Adipose tissue (tissue), 3 donors: Measurements from ENCODE around the gene MAPKBP1. TPM values are rescaled to one million over a fixed set of nuclear protein-coding genes. Genes with fewer than 3 reads are reported as not detected.

ENCODE experiments used
- H3K27ac ChIP-seq: one replicate; pipeline ENCODE4 v1.5.1; 2013; ENCODE audit warnings: low read depth, low read length
- WGBS, 3 donors: extraction: QIAGEN DNeasy Blood & Tissue Kit; methylation state at CpG; one replicate each; pipeline ENCODE4 v1.1.7; 2013; 5-methylcytosine and 5-hydroxymethylcytosine counted together
- polyA plus RNA-seq, 3 donors: library from polyadenylated mRNA; stranded (reverse); fragments of 200-250 nt; gene quantifications; one replicate each; pipeline ENCODE4 v1.2.3, GENCODE V29; 2013
- donor health status: healthy with polysubstance abuse.
- donor health status: Bipolar disorder and iron deficiency.
- donor health status: healthy.

The MAPKBP1 gene
- polyA plus RNA-seq, 3 donors: 4.0 to 15.1 (median 8.7) TPM

DNA sequence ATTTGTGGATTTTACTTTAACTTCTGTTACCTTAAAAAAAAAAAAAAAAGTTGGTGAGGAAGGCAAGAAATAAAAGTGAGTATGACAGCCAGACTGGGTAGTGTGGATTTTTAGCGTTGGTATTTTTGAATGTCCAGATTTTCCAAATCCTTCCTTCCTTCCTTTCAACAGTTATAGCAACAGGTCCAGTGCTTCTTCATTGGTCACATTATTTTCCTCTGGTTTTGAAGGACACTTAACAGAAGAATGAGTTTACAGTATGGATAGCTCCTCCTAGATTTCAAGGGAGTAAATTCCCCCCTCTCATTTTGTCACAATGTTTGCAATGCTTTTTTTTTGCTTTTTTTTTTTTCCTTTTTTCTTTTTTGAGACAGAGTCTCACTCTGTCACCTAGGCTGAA, 6.4 kb downstream of the MAPKBP1 start:
- WGBS, 3 donors: 35 to 71% (median 45%) methylated on average over 1 of the region's 1 CpG
- no peak overlapping the region for H3K27ac ChIP-seq

DNA sequence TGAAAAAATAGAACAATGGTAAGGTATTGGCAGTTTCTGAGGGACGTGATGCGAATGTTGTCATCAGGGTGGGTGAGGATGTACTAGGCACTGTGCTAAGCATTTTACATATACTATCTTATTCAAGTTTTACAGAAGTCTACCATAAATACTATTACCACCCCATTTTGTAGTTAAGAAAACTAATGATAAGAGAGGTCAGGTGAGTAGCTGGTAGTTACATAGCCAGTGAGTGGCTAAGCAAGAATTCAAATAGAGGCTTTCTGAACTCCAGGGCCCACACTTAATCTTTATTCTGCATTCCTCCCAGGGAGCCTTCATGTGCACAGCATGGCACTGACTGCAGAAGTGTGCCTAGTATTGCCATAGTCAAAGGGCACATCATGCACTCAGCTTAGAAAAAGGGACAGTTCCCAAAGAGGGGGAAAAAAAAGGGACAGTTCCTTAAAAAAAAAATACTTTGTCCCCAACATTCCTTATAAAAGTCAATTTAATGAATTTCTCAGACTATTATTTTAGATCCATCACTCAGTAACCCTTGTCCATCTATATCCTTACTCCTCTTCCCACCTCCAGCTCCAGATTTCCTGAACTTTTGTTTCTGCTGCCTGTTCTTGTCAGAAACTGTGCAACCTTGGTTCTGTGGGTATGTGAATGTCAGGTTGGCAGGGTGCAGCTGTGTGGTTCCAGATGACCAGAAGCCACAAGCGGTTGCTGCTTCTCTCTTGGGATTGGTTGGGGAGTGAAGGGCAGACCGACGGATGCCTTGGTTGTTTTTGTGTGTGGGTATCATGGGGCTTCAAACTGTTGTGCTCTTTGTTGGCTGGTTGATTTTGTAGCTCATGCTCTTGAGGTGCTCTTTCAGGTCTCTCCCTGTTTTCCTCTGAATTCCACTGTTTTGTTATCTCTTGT, 8.3 kb downstream of the MAPKBP1 start:
- H3K27ac ChIP-seq: no peak overlapping the region
- WGBS, 3 donors: 86 to 90% (median 87%) methylated on average over 5 of the region's 5 CpGs

DNA sequence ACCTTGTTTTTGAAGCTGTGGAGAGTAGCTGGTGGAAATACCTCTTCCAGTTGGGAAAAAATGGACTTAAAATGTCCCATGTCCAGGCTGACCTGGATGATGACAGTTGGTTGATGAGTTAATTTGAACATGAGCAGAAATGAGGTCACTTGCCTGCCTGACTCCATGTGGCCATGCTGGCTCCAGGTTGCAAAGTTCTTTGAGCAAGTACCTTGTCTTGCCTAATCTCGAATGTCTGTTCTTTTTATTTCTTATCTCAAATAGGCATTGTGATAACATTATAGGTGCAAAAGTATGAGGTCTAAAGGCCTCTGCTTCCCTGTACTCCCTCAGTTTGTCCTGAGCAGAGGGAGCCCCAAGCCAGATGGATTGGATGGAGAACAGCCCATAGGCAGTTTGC, 9.0 kb downstream of the MAPKBP1 start:
- 20 to 88% (median 82%) methylated on average over 1 of the region's 1 CpG for WGBS, 3 donors
- H3K27ac ChIP-seq: no peak overlapping the region

DNA sequence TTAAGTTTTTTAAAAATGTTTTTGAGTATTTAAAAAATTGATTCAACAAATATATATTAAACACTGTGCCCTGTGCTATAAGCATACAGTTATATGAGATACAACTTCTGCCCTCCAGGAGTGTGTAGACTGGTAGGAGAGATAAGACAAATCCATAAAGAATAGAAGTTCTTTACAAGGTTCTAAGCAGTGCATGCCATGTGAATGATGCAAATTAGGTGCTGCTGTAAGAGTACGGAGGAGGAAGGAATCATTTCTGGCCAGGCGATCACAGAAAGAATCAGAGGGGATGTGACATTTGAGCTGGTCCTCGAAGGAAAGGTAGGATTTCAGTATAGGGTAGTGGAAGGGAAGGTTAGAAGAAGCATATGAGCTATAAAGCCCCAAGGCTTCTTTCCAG, 14.0 kb downstream of the MAPKBP1 start:
- H3K27ac ChIP-seq: no peak overlapping the region
- WGBS, 3 donors: 83 to 94% (median 84%) methylated on average over 3 of the region's 3 CpGs

DNA sequence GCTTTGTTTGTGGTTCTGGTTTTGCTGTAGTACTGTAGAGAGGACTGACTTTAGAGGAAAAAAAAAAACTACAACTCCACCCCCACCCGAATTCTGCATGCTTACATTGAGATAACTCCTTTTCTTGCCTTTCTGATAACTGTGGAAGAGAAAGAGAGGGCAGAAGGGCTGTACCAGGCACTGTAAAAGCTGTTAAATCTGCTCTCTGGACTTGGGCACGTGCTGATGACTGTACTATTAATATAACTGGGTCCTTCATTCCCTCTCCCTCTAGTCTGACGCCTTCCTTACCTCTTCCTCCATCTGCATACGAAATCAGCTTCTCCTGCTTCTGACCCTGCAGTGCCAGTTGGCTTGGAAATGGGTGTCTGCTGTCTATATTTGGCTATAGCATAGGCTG, 15.0 kb downstream of the MAPKBP1 start:
- no peak overlapping the region for H3K27ac ChIP-seq
- WGBS, 3 donors: 62 to 66% (median 63%) methylated on average over 4 of the region's 4 CpGs

DNA sequence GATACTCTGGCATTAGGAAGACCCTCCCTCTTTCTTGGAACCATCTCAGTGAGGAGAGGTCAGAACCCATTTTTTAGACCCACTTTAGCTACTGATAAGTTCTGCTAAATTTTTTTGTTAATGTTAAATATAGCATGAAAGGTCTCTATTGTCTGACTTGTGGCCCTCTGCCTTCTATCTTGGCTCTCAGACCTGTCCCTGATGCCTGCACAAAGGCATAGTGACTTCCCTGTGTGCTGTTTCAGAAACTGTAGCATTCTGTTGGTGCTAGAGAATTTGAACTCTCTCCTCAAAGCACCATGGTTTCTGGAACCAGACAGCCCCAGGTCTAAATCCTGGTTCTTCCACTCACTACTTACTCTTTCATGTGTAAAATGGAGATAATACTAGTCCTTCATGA, 15.4 kb downstream of the MAPKBP1 start:
- H3K27ac ChIP-seq: no peak overlapping the region

DNA sequence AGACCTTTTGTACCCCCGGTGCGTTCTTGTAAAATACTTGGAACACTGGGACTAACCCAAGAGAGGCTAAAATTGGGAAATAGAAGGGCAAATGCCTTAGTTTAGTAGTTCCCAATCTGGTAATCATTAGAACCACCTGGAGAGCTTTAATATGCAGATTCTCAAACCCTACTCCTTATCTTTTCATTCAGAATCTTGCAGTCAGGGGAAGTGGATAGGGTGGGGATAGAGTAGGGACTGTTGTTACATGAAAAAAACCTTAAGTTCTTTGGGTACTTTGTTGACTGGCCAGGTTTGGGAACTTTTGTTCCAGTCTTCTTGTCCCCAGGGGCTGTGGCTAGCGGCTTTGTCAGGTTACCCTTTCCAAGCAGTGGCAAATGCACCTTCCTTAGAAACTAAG, 15.9 kb downstream of the MAPKBP1 start:
- WGBS, 3 donors: 80 to 96% (median 81%) methylated on average over 3 of the region's 3 CpGs
- no peak overlapping the region for H3K27ac ChIP-seq

DNA sequence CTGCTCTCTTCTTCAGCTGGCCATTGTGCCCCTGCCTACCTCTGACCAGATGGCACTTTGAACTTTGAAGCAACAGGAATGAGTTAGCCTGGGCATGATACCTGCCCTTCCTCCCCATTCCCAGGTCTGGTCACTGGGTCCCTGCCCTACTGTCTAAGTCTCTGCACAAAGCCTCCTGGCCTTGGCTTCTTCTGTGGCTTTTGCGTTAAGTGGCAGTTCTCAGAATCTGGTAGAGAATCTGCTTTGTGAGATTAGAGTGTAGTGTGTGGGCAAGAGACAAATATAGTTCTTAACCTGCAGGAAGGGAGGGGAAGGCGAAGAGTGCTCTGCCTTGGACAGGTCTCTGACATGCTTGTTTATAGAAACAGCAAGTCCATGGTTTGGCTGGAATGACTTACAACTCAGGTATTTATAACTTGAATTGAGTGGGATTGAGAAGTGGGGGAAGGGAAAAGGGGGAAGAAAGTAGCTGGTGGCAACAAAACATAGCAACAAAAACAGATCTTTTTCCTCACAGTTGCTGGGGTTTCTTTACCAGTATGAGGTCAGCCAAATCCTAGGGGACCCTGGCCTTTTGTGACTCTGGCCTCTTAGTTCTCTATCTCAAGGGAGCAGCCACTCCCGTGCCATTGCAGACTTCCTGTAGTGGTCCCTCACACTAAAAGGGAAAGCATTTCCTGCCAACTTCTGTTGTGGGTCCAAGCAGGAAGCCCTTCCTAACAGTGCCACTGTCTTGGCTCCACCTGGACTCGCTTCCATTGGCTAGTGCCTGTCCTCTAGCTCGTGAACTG, 16.7 kb downstream of the MAPKBP1 start:
- no peak overlapping the region for H3K27ac ChIP-seq
- 35 to 77% (median 42%) methylated on average over 5 of the region's 5 CpGs for WGBS, 3 donors

DNA sequence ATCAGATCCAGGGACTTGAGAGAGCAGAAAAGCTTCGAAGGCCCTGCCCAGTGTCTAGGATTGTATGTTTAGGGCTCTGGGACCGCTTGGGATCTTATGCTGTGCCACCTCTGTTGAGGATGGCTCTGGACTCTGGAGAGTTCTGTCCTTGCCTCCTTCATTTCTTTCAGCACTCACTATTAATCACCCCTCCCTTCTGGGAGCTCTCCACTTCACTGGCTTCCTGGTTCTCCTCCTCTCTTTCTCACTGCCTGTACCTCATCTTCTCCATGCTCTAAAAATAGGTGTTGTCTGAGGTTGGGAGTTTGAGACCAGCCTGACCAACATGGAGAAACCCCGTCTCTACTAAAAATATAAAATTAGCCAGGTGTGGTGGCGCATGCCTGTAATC, 17.3 kb downstream of the MAPKBP1 start:
- no peak overlapping the region for H3K27ac ChIP-seq
- WGBS, 3 donors: 77 to 94% (median 81%) methylated on average over 4 of the region's 4 CpGs

DNA sequence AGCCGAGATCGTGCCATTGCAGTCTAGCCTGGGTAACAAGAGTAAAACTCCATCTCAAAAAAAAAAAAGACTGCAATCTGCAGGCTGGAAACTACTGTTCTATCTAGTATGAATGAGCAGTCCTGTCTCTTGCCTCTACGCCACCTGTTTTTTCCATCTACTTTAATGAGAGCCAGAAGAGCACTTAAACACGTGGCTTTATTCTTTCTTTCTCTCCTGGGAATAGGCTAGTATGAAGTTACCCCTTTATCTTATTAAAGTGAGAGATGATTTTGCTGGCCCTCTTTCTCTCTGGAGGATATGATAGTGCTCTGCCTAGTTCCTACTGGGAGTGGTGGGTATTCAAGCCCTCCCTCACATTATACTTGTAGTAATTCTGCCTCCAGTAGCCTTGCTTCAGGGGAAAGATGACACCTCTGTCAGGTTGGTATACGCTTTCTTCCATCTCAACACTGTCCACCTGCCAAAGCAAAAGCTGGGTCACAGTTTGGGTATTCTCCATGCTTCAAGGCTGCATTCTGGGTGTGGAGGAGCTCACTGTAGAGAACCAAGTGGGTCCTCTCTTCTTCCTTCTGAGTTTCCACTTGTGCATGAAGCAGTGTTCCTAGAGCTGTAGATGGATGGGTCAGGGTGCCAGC, 17.8 kb downstream of the MAPKBP1 start:
- H3K27ac ChIP-seq: no peak overlapping the region
- 69 to 88% (median 80%) methylated on average over 5 of the region's 5 CpGs for WGBS, 3 donors

DNA sequence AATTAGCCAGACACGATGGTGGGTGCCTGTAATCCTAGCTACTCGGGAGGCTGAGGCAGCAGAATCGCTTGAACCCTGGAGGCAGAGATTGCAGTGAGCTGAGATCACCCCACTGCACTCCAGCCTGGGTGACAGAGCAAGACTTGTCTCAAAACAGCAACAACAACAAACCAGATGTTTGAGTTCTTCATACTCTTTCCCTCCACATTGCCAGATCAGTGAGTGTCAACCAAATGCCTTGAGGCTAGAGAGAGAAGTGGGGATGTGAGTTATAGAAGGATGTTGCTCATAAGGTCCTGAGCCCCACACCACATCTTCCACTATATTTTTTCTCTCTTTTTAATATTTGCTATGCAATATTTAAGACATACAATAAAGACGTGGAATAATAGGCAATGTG, 19.8 kb downstream of the MAPKBP1 start:
- 84 to 90% (median 84%) methylated on average over 4 of the region's 4 CpGs for WGBS, 3 donors
- H3K27ac ChIP-seq: no peak overlapping the region

DNA sequence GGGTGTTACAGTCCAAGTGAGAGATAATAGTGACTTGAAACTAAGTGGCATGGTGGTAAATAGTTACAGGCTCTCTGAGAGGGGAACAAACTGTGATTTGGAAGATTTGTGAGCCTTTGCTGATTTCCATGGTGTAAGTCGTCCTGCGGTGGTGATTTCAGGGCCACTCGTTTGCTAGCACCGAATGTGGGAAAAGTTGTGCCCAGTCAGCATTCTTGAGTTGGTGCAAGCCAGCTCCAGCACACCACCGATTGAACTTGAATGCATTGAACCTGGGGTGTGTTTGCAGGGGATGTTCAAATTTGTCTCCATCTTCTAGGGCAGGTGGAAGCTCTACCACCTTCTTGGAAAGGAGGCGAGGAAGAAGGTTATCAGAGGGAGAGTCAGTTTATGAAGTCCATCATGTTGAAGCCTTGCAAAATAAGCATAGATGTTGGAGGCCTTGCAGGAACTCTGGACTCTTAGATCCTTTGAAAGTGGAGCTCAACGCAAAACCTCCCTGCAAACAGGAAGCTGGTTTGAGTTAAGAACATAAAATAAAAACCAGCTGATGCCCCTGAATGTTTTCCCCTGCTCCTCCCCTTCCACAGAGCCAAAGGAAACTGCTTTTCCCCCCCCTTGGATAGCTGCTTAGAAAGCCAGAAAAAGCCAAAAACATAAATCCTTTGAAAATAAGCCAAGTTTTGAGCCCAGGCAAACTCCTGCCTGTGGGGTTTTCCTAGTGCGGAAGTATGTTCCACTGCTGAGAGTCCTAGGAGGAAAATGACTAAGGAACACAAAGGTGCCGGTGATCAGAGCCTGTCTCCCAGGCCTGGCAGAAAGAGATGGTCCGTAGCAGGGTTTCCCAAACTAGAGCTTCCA, 21.9 kb downstream of the MAPKBP1 start:
- WGBS, 3 donors: 50 to 77% (median 60%) methylated on average over 10 of the region's 10 CpGs
- no peak overlapping the region for H3K27ac ChIP-seq

DNA sequence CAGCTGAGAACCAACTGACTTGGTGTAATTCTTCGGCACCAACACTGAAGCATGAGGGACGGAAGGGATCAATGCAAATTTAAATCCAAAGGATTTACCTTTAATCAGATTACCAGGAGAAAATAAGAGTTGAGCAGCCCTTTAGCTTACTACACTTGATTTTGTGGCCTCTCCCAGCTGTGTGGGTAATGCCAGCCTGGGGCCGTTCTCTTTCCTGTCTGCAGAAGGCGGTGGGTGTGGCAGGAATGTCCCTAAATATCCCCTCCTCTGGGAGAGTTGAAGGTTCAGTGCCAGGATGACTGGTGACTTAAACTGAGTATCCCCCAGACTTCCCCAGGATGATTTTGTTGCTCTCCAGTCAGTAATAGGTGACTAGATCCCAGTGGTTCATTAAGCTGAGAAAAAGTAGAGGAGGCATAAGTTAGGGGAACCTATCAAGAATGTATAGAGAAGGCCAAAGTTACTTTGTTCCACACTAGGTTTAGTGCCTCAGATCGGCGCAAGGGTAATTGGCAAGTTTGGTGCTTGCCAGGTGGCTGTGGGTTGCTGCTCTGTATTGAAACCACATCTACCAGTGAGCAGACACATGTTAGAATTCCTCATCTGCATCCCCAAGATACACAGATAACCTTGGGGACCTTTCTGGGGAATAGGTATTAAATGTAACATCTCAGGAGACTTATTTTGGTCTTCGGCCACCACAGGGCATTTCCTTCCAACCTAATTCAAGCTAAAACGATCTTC, 23.1 kb downstream of the MAPKBP1 start:
- WGBS, 3 donors: 76 to 84% (median 79%) methylated on average over 8 of the region's 8 CpGs
- H3K27ac ChIP-seq: no peak overlapping the region

DNA sequence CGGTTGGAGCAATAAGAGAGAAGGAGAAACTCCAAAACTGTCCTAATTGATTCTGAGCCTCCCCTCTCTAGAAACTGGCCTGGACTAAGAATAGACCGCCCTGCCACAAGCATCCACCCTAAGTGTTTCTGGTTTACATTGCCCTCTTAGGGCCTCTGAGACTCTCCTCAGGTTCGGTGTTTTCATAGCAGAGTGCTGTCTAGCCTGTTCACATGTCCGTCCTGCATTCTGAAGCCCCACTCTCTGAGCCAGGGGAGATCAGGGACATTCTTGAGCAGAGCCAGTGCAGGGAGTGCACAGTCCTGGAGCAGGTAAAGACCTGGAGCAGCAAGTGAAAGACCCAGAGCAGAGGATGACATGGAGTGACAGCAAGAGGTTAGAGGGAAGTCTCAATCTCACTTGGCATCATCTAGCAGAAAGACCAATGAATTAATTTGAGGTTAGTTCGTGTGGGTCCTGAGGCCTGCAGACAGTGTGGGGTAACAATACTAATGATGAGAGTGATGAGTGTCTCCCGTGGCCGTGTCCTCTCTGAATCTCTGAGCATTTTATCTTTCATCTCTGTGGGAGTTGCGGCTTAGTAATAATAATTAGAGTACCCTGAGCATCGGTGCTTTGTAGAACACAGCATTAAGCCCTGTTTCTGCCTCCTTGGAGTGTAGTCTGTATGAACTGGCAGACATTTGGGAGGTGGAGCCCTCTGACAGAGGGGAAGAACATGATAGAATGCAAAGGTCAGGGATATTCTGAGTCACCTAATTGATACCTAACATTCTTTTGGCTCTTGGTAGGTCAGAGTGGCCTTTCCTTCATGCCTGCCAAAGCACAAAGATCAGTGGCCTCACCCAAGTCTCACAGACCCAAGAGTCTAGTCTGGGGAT, 24.6 kb downstream of the MAPKBP1 start:
- H3K27ac ChIP-seq: no peak overlapping the region
- WGBS, 3 donors: 87 to 93% (median 90%) methylated on average over 9 of the region's 9 CpGs

DNA sequence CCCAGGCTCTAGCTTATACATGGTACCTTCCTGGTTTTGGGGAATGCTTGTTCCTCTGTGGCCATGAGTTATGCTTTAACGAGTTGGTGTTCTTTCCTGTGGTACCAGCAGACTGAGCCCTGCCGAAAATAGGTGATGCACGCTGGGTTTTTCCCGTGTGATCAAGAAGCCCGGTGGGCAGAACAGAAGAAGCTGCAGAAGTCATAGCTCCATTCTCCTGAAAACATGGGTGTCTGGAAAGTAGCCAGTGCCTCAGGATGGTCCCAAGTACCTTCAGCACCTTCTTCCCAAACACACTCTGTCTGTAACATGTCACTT, 25.2 kb downstream of the MAPKBP1 start:
- WGBS, 3 donors: 84 to 88% (median 86%) methylated on average over 5 of the region's 5 CpGs
- H3K27ac ChIP-seq: no peak overlapping the region

DNA sequence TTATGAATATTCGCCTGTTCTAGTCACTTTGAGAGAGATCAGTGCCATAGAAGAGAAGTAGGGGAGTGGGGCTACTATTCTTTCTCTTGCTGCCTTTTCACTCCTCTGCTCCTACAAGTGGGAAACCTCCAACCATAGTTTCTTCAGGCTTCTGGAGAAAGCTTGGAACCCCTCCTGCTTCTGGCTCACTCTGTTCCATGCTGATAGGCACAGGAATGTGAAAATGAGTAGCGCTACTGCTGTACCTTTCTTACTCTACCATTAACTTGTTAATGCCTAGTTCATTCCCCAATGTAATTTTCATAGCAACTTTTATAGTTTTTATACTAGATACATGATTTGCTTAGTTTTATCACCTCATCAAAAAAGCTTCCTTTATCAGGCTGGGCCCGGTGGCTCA, 26.9 kb downstream of the MAPKBP1 start:
- WGBS, 3 donors: 93 to 95% (median 93%) methylated on average over 3 of the region's 3 CpGs
- H3K27ac ChIP-seq: no peak overlapping the region

DNA sequence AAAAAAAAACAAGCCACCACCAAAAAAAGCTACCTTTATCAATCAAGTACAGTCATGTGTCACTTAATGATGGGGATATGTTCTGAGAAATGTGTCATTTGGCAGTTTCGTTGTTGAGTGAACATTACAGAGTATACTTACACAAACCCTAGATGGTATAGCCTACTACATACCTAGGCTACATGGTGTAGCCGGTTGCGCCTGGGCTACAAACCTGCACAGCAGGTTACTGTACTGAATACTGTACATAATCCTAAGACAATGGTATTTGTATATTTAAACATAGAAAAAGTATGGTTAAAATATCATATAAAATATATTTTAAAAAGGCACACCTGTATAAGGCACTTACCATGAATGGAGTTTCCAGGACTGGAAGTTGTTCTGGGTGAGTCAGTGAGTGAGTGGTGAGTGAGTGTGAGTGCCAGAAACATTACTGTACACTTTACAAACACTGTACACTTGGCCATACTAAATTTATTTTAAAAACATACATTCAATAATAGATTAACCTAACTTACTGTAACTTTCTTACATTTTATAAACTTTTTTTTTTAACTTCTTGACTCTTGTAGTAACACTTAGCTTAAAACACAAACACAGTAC, 27.7 kb downstream of the MAPKBP1 start:
- WGBS, 3 donors: 96 to 100% (median 99%) methylated on average over 3 of the region's 3 CpGs
- H3K27ac ChIP-seq: no peak overlapping the region
